Cerebellar cortex (tissue), 1 donor: ENCODE measurements around the gene OPCML.

ENCODE experiments used
- DNase-seq: peaks from one replicate; pipeline ENCODE4 v3.0.0-alpha.2; 2015; ENCODE audit warnings: low spot score

OPCML gene

GRCh38 chr11:133133050-133133449 lies 399.3 kb downstream of the OPCML start:
- DNase-seq: no peak

DNA sequence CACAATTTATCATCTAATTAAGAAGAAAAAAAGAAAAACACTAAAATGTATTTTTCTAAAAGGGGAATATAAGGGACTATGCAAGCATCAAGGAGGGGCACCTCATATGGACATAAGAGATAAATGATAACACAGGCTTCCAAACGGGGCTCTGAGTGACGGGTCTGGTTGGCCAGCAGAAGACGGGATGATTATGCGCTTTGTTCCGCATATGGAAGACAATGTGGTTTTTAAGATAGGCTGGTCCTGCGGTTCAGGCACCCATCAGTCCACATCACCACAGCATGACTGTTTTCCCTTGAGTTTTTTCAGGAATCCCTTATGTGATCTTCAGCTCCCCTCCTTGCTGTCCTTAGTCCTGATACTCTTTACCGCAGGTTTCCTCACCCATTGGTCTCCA lies 404.6 kb downstream of the OPCML start:
- no peak for DNase-seq

DNA sequence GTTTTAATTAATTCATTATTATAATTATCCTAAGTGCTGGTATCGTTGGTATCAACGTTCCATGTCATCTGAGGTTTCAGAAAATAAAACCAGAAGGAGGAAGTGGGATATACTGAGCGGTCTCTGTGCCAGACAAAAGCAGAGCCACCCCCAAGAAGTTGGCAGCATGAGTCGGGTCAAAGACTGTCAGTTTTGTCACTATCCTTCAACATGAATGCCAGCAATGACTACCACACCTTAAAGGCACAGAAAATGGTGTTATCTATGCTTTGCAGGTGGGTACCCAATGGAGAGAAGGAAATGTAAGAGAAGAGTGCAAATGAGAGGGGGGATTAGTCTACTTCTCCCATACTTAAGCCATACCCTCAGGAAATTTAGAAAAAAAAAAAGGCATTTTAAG lies 408.5 kb downstream of the OPCML start:
- DNase-seq: no peak

DNA sequence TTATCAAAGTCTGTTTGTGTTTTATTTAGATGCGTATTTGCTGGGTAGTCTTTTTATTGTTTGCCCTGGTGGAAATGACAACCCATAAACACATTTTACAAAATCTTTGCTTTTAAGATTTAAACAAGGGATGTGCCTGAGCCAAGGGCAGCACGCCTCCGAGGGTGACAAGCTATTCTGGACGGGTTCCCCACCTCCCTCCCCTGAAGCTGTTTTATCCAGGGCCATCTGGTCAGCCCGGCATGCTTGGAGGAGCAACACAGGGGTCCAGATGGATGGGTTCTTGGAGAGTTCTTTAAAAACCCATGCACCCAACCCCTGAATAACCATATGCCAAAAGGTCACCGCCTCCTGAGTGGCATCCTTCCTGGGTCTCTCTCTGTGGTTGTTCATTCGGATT lies 408.9 kb downstream of the OPCML start:
- DNase-seq: peak; percentile 37

- DNase-seq: no peak
Measured at GRCh38 chr11:133122256-133122655, 410.0 kb downstream of the OPCML start.

GRCh38 chr11:133118563-133119268 lies 413.6 kb downstream of the OPCML start:
- DNase-seq: no peak

GRCh38 chr11:133115099-133115498 lies 417.2 kb downstream of the OPCML start:
- DNase-seq: peak; percentile 34

DNA sequence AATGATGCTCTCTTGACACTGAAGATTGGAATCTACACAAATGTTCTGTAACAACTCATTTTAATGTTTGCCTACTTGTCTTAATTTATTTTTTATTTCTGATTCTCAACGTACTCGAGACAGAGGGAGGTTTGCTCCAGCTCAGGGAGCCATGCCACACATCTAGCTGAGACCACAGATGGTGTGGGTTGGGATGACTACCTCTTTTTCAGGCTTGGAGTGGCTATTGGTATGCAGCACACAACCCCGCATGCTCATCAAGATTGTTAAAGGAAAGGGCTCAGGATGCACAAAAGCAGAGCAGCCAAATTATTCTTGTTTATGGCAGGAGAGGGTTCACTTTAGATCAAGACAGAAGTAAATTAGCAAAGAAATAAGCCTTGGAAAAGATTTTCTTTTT lies 424.5 kb downstream of the OPCML start:
- no peak for DNase-seq

- no peak for DNase-seq
Measured at GRCh38 chr11:133107136-133107535, 425.2 kb downstream of the OPCML start.

GRCh38 chr11:133106417-133106816 lies 425.9 kb downstream of the OPCML start:
- DNase-seq: no peak

GRCh38 chr11:133104009-133104744 lies 428.1 kb downstream of the OPCML start:
- peak; percentile 76 for DNase-seq

DNA sequence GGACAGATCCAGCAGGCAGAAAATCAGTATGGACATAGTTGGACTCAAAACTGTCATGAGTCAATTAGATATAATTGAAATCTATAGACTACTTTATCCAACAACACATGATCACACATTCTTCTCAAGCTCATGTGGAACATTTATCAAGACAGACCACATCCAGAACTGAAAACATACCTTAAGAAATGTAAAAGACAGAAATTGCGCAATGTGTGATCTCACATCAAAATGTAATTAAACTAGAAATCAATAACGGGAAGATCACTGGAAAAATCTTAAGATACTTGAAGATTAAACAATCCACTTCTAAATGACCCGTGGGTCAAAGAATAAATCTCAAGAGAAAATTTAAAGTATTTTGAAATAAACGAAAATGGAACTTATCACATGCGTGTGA lies 435.3 kb downstream of the OPCML start:
- no peak for DNase-seq

DNA sequence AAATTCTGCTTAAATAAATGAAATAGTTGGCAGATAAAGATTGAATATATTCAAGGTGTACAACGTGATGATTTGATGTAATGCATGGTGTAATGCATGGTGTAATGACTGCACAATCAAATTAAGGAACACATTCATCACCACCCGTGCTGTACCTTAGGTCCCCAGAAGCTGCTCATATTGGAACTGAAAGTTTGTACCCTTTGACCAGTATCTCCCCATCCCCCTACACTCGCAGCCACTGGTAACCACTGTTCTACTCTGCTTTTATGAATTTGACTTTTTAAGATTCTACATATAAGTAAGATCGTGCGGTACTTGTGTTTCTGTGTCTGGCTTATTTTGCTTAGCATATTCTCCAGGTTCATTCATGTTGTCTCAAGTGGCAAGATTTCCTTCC lies 445.8 kb downstream of the OPCML start:
- no peak for DNase-seq

- DNase-seq: peak; percentile 45
Measured at GRCh38 chr11:133082841-133083488, 449.3 kb downstream of the OPCML start.

DNA sequence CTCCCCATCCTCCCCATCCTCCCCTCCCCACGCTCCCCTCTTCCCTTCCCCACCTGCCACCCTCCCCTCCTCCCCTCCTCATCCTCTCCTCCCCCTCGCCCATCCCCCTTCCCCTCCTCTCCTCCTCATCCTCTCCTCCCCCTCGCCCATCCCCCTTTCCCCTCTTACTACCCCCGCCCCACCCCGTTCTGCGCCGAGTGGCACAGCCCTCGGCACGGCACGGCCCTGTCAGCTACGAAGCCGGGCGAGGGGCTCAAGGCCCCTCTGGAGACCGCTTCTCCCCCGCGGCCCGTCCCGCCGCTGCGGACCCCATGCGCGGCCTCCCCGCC lies 449.9 kb downstream of the OPCML start:
- DNase-seq: no peak

GRCh38 chr11:133081730-133082452 lies 450.4 kb downstream of the OPCML start:
- DNase-seq: no peak

- DNase-seq: no peak
Measured at GRCh38 chr11:133081020-133081419, 451.3 kb downstream of the OPCML start.

DNA sequence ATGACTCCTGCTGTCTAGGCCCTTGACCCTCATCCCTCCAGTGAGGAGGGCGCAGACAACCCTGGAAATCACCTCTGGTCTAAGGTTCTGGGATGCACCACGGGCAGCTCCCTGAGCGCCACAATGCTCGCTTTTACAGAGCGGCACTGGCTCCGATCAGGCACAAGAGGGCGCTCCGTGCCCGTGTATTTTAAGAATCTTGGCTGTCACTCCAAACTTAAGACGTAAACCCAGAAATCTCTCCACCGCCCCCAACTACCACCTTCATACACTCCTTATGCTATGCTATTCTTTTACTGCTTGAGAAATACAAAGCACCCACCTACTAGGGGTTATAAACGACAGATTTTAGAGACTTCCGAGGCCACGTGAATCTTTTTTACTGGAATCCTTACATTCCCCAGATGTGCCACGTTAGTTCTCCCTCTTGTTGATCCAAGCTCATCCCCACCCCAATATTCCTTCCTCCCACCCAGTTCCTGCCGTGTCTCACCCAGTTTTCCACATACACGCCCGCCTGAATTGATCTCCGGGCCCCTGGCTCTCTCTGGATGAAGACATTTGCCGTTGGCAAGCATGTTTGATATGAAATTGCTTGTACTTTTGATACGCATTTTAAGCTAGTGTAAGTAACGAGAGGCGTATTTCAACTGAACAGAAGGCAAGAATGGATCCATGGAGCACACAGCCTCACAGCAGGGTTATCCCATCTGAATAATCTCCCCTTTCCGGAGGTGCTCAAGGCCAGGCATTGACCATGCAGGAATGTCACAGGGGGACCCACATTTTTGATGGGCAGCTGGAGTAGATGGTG lies 453.5 kb downstream of the OPCML start:
- DNase-seq: peak; percentile 63

GRCh38 chr11:133078012-133078411 lies 454.3 kb downstream of the OPCML start:
- no peak for DNase-seq

- DNase-seq: no peak
Measured at GRCh38 chr11:133075351-133075750, 456.9 kb downstream of the OPCML start.

DNA sequence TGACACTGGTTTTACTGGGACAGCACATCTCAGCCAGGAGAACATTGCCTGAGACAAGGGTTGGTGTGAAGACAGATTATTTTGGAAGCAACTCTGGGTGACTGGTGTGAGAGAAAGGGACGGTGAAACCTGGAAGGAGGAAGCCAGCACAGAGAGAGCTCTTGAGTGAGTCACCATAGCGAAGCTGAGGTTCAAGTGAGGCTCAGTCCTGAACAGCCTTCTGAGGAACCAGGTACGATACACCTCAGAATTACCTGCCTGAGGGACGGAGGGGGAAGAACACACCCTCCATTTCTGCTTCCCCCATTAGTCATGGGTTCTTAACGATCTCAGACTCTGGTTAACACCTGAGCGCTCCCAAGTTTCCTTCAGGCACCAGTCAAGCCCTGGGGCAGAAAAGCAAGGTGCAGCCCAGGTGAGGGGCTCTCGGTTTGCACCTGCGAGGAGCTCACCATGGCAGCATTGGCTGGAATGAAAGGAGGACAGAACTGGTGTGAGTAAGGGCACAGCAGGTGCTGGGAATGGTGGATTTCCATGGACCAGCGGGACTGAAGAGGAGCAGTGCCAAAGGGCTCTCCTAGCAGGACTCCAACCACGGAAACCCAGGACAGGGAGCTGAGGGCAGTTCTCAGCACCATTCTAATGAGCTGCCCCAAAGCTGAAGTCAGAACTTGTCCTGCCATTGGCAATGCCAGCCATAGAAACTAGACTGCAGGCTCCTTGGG lies 459.3 kb downstream of the OPCML start:
- no peak for DNase-seq
